Type B pancreatic cell (in vitro differentiated cells): Measurements from ENCODE around the gene ZBTB2. TPM values are rescaled to one million over a fixed set of nuclear protein-coding genes. Genes with fewer than 3 reads are reported as not detected.
A peak's percentile ranks its signal among the peaks of the same experiment; 100 is the strongest.
"Not testable (repeated sequence)": the region's sequence is repeated elsewhere in the genome, so short reads cannot be mapped to it uniquely, and the experiment has no call there.

Experiments used
- DNase-seq: peaks from one replicate; pipeline ENCODE4 v3.0.0; 2021; ENCODE audit warnings: mixed read lengths; ENCODE audit not compliant: unreplicated experiment; ENCODE audit errors: extremely low spot score
- H3K27ac Mint-ChIP-seq: 2 replicates; pipeline ENCODE4 v1.8.0; 2021; ENCODE audit warnings: mild to moderate bottlenecking, mixed read lengths
- H3K27me3 Mint-ChIP-seq: 2 replicates; pipeline ENCODE4 v1.8.0; 2021; ENCODE audit warnings: mixed read lengths
- H3K36me3 Mint-ChIP-seq: 2 replicates; pipeline ENCODE4 v1.8.0; 2021; ENCODE audit warnings: mixed read lengths
- H3K4me1 Mint-ChIP-seq: one replicate; pipeline ENCODE4 v1.8.0; 2021; ENCODE audit warnings: mixed read lengths; ENCODE audit not compliant: unreplicated experiment
- H3K4me3 Mint-ChIP-seq: 2 replicates; pipeline ENCODE4 v1.8.0; 2021; ENCODE audit warnings: mild to moderate bottlenecking, mixed read lengths
- H3K9me3 Mint-ChIP-seq: 2 replicates; pipeline ENCODE4 v1.8.0; 2021; ENCODE audit warnings: mixed read lengths
- total RNA-seq: library from RNA; stranded (reverse); gene quantifications from 2 replicates; pipeline ENCODE4 v1.2.1, GENCODE V29; 2021; ENCODE audit warnings: low replicate concordance
- TF ChIP-seq, protein P1 (sequence below): fragments of 200-600 bp; sonication (generic); conservative IDR thresholded peaks from 2 replicates; pipeline ENCODE4 v1.5.0; 2021; ENCODE audit warnings: antibody characterized with exemption, mild to moderate bottlenecking

ZBTB2 gene
- total RNA-seq, 1 donor from 2014 or later, result 14.8 TPM

GRCh38 chr6:151385177-151385576, 6.2 kb downstream of the ZBTB2 start:
- peaks cover 19% of the 10 kb centered on the region for H3K4me1 Mint-ChIP-seq
- H3K4me3 Mint-ChIP-seq, result no peak overlapping the region

DNA sequence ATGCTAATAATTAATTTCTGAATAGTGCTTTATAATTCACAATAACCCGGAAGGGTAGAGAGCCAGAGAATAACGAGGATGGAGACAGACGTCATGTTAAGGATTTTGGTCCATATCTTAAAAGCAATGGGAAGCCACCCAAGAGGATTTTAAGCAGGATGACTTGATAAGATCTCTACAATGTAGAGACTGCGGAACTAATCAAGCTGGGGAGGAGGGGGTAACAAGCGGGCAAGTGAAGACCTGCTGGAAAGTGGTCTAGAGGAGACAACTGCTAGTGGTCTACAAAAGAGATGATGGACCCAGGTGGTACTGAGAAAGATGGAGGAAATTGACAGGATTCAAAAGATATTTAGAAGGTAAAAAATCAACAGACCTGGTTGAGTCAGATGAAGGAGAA, 7.2 kb downstream of the ZBTB2 start:
- no peak overlapping the region for H3K27ac Mint-ChIP-seq

More at GRCh38 chr6:151385177-151385576, 6.2 kb downstream of the ZBTB2 start:
- Mint-ChIP-seq H3K36me3 (peaks cover 10% of the 10 kb centered on the region), H3K27me3 (no peaks in the 10 kb centered on the region), H3K27ac (no peak overlapping the region), H3K9me3 (no peaks in the 10 kb centered on the region)
- no peak for DNase-seq
- TF ChIP-seq, protein P1, sequence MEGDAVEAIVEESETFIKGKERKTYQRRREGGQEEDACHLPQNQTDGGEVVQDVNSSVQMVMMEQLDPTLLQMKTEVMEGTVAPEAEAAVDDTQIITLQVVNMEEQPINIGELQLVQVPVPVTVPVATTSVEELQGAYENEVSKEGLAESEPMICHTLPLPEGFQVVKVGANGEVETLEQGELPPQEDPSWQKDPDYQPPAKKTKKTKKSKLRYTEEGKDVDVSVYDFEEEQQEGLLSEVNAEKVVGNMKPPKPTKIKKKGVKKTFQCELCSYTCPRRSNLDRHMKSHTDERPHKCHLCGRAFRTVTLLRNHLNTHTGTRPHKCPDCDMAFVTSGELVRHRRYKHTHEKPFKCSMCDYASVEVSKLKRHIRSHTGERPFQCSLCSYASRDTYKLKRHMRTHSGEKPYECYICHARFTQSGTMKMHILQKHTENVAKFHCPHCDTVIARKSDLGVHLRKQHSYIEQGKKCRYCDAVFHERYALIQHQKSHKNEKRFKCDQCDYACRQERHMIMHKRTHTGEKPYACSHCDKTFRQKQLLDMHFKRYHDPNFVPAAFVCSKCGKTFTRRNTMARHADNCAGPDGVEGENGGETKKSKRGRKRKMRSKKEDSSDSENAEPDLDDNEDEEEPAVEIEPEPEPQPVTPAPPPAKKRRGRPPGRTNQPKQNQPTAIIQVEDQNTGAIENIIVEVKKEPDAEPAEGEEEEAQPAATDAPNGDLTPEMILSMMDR, result no peak

GRCh38 chr6:151382631-151383030, 8.7 kb downstream of the ZBTB2 start:
- H3K27ac Mint-ChIP-seq, DNase-seq, H3K4me3 Mint-ChIP-seq, H3K27me3 Mint-ChIP-seq, H3K9me3 Mint-ChIP-seq, H3K36me3 Mint-ChIP-seq: not testable (repeated sequence)
- H3K4me1 Mint-ChIP-seq, result peaks cover 16% of the 10 kb centered on the region

More for the DNA sequence above, 7.2 kb downstream of the ZBTB2 start:
- TF ChIP-seq, protein P1, result no peak
- H3K4me1 Mint-ChIP-seq, result peaks cover 16% of the 10 kb centered on the region
- no peak for DNase-seq
- peaks cover 10% of the 10 kb centered on the region for H3K36me3 Mint-ChIP-seq
- no peaks in the 10 kb centered on the region for H3K9me3 Mint-ChIP-seq
- no peaks in the 10 kb centered on the region for H3K27me3 Mint-ChIP-seq
- no peak overlapping the region for H3K4me3 Mint-ChIP-seq

DNA sequence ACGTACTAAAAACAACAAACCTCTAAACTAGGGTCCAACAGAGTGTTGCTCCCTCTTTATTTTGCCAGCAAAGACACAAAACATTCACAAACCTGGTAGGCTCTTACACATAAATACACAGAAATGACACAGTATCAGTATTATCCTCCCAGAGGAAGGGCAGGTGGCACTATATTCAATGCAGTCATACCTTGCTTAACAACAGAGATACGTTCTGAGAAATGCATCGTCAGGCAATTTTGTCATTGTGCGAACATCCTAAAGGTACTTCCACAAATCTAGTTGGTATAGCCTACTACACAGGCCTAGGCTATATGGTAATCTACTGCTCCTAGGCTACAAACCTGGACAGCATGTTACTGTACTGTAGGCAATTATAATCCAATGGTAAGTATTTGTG, 9.6 kb downstream of the ZBTB2 start:
- TF ChIP-seq, protein P1, result no peak
- Mint-ChIP-seq H3K9me3 (no peaks in the 10 kb centered on the region), H3K27ac (no peak overlapping the region), H3K36me3 (peaks cover 6% of the 10 kb centered on the region), H3K4me3 (no peak overlapping the region), H3K27me3 (no peaks in the 10 kb centered on the region), H3K4me1 (peaks cover 16% of the 10 kb centered on the region)
- no peak for DNase-seq

DNA sequence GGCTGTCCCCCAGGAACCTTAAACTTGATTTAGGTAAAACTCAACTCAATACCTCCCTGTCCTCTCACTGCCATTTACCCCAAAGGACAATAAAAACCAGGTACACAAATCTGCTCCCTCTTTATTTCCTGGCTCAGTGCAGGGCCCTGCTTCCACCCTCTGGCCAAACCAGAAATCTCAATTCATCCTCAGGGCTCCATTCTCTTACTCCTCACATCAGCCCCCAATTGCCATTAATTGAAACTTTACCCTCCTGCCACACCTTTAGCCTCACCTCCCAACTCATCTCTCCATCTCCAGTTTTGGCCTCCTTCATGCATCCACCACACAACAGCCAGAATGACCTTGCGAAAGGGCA, 10.5 kb downstream of the ZBTB2 start:
- DNase-seq, result no peak
- H3K36me3 Mint-ChIP-seq, result peaks cover 13% of the 10 kb centered on the region
- no peak overlapping the region for H3K4me3 Mint-ChIP-seq
- H3K27ac Mint-ChIP-seq, result peak overlapping the region; percentile 13
- H3K27me3 Mint-ChIP-seq, result no peaks in the 10 kb centered on the region
- peaks cover 16% of the 10 kb centered on the region for H3K4me1 Mint-ChIP-seq
- peaks cover 5% of the 10 kb centered on the region for H3K9me3 Mint-ChIP-seq
- TF ChIP-seq, protein P1, result no peak

GRCh38 chr6:151379933-151380847, 11.2 kb downstream of the ZBTB2 start:
- peaks cover 5% of the 10 kb centered on the region for H3K9me3 Mint-ChIP-seq
- H3K27me3 Mint-ChIP-seq, result no peaks in the 10 kb centered on the region
- no peak overlapping the region for H3K4me3 Mint-ChIP-seq
- DNase-seq, result no peak
- TF ChIP-seq, protein P1, result no peak
- peaks cover 16% of the 10 kb centered on the region for H3K4me1 Mint-ChIP-seq
- peaks cover 14% of the 10 kb centered on the region for H3K36me3 Mint-ChIP-seq
- peak overlapping the region; percentile 13 for H3K27ac Mint-ChIP-seq
